Measurements from ENCODE around the gene LDB1. TPM values are rescaled to one million over a fixed set of nuclear protein-coding genes. Genes with fewer than 3 reads are reported as not detected.

Gene LDB1
- total RNA-seq, 2 experiments from 2014 or later, result 50.8 to 60.9 TPM

DNA sequence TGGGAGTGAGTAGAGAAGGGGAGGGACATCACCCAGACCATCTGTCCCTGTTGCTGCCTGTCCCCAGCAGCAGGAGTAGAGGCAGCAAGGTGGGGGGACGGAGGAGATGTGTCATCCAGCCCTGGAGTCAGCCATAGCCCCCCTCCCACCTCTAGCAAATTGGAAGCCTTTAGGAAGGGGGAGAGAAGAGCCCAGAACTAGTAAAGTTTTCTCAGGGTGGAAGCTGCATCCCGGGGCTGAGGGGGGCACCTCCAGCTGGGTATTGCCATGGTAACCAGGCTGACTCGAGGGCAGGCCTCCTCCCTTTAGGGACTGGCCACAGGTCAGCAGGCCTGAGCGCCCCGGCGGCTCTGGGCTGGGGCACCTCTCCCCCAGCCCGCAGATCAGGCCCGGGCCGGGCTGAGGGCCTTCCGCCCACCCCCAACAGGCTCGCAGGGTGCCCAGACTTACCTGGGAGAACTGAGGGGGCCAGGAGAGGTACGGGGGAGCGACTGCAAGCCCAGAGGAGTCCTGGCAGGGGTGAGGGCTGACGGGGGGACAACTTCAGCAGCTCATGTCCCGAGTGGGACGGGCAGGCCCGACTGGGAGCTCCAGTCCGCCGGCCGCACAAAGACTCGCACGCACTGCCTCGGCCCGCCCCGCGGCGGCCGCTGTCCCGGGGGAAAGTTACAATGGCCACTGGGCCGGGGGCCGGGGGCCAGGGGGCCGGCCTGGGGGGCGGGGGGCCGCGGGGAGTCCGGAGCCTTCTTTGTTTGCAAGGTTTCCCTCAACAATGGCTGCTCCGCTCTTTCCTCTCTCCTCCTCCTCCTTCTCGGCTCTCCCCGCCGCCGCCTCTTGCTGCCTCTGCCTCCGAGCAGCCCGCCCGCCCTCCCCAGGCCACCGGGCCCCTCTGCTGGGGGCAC lies 6.0 kb downstream of the LDB1 start:
- Histone ChIP-seq H3K79me2 (ENCODE audit: insufficient read depth, low read depth, low read length) (peaks cover 71% of the 10 kb centered on the region), H3K27ac (ENCODE audit: low read depth, low read length, poor library complexity, severe bottlenecking) (no peak overlapping the region), H3K36me3 (ENCODE audit: insufficient read depth, low read length) (peaks cover 28% of the 10 kb centered on the region), H2AFZ (ENCODE audit: low read length) (no peak overlapping the region), H4K20me1 (ENCODE audit: insufficient read depth, low read length) (peaks cover 20% of the 10 kb centered on the region), H3K9me3 (ENCODE audit: low read length) (no peaks in the 10 kb centered on the region), H3K9me2 (ENCODE audit: insufficient read depth, low read length) (no peaks in the 10 kb centered on the region), H3K4me3 (ENCODE audit: low read depth, low read length, poor library complexity, severe bottlenecking) (peak overlapping the region; percentile 87), H3K4me2 (ENCODE audit: low read length) (peak overlapping the region; percentile 79), H3K4me1 (ENCODE audit: insufficient read depth, low read length, poor library complexity, severe bottlenecking) (peaks cover 62% of the 10 kb centered on the region)
- TF ChIP-seq, protein P1, sequence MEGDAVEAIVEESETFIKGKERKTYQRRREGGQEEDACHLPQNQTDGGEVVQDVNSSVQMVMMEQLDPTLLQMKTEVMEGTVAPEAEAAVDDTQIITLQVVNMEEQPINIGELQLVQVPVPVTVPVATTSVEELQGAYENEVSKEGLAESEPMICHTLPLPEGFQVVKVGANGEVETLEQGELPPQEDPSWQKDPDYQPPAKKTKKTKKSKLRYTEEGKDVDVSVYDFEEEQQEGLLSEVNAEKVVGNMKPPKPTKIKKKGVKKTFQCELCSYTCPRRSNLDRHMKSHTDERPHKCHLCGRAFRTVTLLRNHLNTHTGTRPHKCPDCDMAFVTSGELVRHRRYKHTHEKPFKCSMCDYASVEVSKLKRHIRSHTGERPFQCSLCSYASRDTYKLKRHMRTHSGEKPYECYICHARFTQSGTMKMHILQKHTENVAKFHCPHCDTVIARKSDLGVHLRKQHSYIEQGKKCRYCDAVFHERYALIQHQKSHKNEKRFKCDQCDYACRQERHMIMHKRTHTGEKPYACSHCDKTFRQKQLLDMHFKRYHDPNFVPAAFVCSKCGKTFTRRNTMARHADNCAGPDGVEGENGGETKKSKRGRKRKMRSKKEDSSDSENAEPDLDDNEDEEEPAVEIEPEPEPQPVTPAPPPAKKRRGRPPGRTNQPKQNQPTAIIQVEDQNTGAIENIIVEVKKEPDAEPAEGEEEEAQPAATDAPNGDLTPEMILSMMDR (conservative IDR thresholded peaks at IDR 0.05; ENCODE audit: low read length), result no peak
- no peak for TF ChIP-seq EZH2phosphoT487 (IDR thresholded peaks at IDR 0.05; ENCODE audit: borderline replicate concordance, low read depth, low read length)
- no TSS peak for BruUV-seq (replicated peaks)
- DNase-seq (ENCODE audit: low spot score), result no peak
- ChIA-PET CTCF (ENCODE audit: unreplicated experiment) (interaction anchor here (0.6 kb wide), 1 partner anchor 238 kb away, joined by 3 read pairs; no protein-coding TSS in a partner anchor), POLR2A (interaction anchor here (0.6 to 1.3 kb wide), 7 partner anchors 8 to 313 kb away, joined by 3 to 6 read pairs (median 3); no protein-coding TSS in a partner anchor)
- intact Hi-C loops (cut with micrococcal nuclease; ENCODE audit: unreplicated experiment), result loop anchor here (2.0 to 10.0 kb wide), 2 partner anchors 49 to 601 kb away; partner anchors contain the start of genes ARL3, HPS6 and SFXN2

DNA sequence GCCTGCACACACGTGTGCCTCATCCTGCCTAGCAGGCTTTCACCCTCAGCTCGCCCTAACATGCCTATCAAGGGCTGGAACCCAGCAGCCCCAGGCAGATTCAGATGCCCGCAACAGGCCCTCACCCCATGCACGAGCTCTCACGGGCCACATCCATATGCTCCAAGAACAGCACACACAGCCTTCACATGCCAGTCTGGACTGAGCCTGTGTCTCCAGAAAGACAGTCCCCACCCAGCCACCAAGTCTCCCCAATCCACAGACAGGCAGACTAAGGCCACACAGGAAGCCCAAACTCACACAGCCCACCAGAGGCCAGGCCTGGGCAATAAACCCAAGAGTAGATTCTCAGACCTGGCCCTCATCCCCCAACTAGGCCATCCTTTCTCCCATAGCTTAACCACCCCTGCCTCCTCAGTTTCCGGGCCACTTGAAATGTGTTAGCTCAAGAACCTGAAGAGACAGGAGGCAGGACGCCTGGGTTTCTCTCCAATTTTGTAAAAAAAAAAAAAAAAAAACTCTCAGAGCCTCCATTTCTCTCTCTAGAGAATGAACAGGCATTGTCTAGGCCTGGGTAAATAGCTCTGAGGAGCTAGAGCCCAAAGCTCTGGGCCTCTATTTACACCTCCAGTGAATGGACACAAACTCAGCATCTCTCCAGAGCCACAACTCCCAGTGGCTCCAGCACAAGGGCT lies 6.8 kb downstream of the LDB1 start:
- Histone ChIP-seq H4K20me1 (ENCODE audit: insufficient read depth, low read length) (peaks cover 20% of the 10 kb centered on the region), H3K79me2 (ENCODE audit: insufficient read depth, low read depth, low read length) (peaks cover 63% of the 10 kb centered on the region), H3K27ac (ENCODE audit: low read depth, low read length, poor library complexity, severe bottlenecking) (no peak overlapping the region), H2AFZ (ENCODE audit: low read length) (no peak overlapping the region), H3K4me2 (ENCODE audit: low read length) (peak overlapping the region; percentile 79), H3K4me1 (ENCODE audit: insufficient read depth, low read length, poor library complexity, severe bottlenecking) (peaks cover 56% of the 10 kb centered on the region), H3K36me3 (ENCODE audit: insufficient read depth, low read length) (peaks cover 36% of the 10 kb centered on the region), H3K9me2 (ENCODE audit: insufficient read depth, low read length) (no peaks in the 10 kb centered on the region), H3K4me3 (ENCODE audit: low read depth, low read length, poor library complexity, severe bottlenecking) (peak overlapping the region; percentile 87), H3K9me3 (ENCODE audit: low read length) (no peaks in the 10 kb centered on the region)
- TF ChIP-seq EZH2phosphoT487 (IDR thresholded peaks at IDR 0.05; ENCODE audit: borderline replicate concordance, low read depth, low read length), result no peak
- TF ChIP-seq, protein P1 (conservative IDR thresholded peaks at IDR 0.05; ENCODE audit: low read length), result no peak
- intact Hi-C loops (cut with micrococcal nuclease; ENCODE audit: unreplicated experiment), result loop anchor here (10.0 kb wide), 1 partner anchor 601 kb away; the partner anchor contains the start of genes ARL3 and SFXN2
- POLR2A ChIA-PET, result interaction anchor here (0.6 to 1.3 kb wide), 5 partner anchors 9 to 147 kb away, joined by 3 to 4 read pairs (median 3); no protein-coding TSS in a partner anchor
- CTCF ChIA-PET (ENCODE audit: unreplicated experiment), result interaction anchor here (0.5 to 0.6 kb wide), 2 partner anchors 239 to 262 kb away, joined by 3 read pairs; no protein-coding TSS in a partner anchor
- BruUV-seq (replicated peaks), result no TSS peak
- no peak for DNase-seq (ENCODE audit: low spot score)

Measured in OCI-LY7 (cell line).